DOHH2 (cell line): ENCODE results near the gene UBE2B.

Experiments used
- H3F3A ChIP-seq: fragments of 200-600 bp; sonication (generic), shearing (Covaris generic); 2 replicates; pipeline ENCODE4 v1.6.0; 2016; ENCODE audit warnings: antibody characterized with exemption, mild to moderate bottlenecking; ENCODE audit not compliant: control insufficient read depth, insufficient read depth
- H3K27ac ChIP-seq: fragments of 200-600 bp; sonication (generic); 2 replicates; pipeline ENCODE4 v1.5.1; 2014; ENCODE audit warnings: low read depth, mild to moderate bottlenecking, low read length, moderate library complexity
- H3K27me3 ChIP-seq: fragments of 200-600 bp; sonication (generic); 2 replicates; pipeline ENCODE4 v1.6.1; 2014; ENCODE audit warnings: mild to moderate bottlenecking, low read length, mixed read lengths; ENCODE audit not compliant: control insufficient read depth
- H3K36me3 ChIP-seq: fragments of 200-600 bp; sonication (generic); 2 replicates; pipeline ENCODE4 v1.6.1; 2014; ENCODE audit warnings: mild to moderate bottlenecking, low read length, moderate library complexity, mixed read lengths; ENCODE audit not compliant: control insufficient read depth
- H3K4me1 ChIP-seq: fragments of 200-600 bp; sonication (generic); 2 replicates; pipeline ENCODE4 v1.6.1; 2014; ENCODE audit warnings: mild to moderate bottlenecking, low read length, mixed read lengths; ENCODE audit not compliant: control insufficient read depth
- H3K4me2 ChIP-seq: fragments of 200-600 bp; sonication (generic); 2 replicates; pipeline ENCODE4 v1.6.0; 2014; ENCODE audit warnings: mild to moderate bottlenecking, low read length, moderate library complexity
- H3K4me3 ChIP-seq: fragments of 200-600 bp; sonication (generic); 2 replicates; pipeline ENCODE4 v1.5.1; 2014; ENCODE audit warnings: mild to moderate bottlenecking, low read length, mixed read lengths
- H3K79me2 ChIP-seq: fragments of 200-600 bp; sonication (generic); 2 replicates; pipeline ENCODE4 v1.6.1; 2014; ENCODE audit warnings: mild to moderate bottlenecking, low read length, mixed read lengths; ENCODE audit not compliant: control insufficient read depth
- H3K9me2 ChIP-seq: fragments of 200-600 bp; sonication (generic); replicated peaks from 2 replicates; pipeline ENCODE4 v1.6.1; 2014; ENCODE audit warnings: mild to moderate bottlenecking, low read length, mixed read lengths; ENCODE audit not compliant: control insufficient read depth
- H3K9me3 ChIP-seq: fragments of 200-600 bp; sonication (generic); 2 replicates; pipeline ENCODE4 v1.6.1; 2014; ENCODE audit warnings: antibody characterized with exemption, low read length, mixed read lengths; ENCODE audit not compliant: control insufficient read depth, insufficient read depth
- H4K20me1 ChIP-seq: fragments of 200-600 bp; sonication (generic); 2 replicates; pipeline ENCODE4 v1.6.0; 2014; ENCODE audit warnings: low read depth, mild to moderate bottlenecking, antibody characterized with exemption, low read length, moderate library complexity; ENCODE audit not compliant: control insufficient read depth, insufficient read depth
- EZH2phosphoT487 ChIP-seq: fragments of 200-600 bp; sonication (generic); IDR thresholded peaks from 2 replicates; pipeline ENCODE4 v1.6.1; 2017; ENCODE audit warnings: borderline replicate concordance, mild to moderate bottlenecking, antibody characterized with exemption, low read length, moderate library complexity, mixed read lengths
- TF ChIP-seq, protein P1 (sequence below): fragments of 200-600 bp; sonication (generic); IDR thresholded peaks from one replicate; pipeline ENCODE4 v1.5.1; 2014; ENCODE audit warnings: antibody characterized with exemption, mild to moderate bottlenecking, low read depth, low read length; ENCODE audit not compliant: poor library complexity, severe bottlenecking

Gene UBE2B

DNA sequence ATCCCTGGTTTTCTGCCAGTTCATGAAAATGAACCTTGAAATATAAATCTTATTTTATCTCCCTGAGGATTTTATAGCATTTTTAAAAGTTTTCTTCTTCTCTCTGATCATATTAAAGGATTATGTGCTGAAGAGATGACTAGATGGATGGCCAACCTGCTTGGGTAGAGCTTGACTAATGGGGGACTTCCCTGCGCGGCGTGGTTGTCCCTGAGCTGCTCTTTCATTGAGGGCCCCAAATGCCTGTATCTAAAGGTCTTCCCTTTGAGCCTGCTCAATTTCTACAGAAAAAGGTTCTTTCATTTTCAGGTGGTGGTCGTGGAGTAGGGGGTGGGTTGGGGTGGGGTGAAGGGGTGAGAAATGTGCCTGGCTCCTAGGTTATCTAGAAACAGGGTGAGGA, 60.8 kb downstream of the UBE2B start:
- Histone ChIP-seq H3K36me3 (no peaks in the 10 kb centered on the region), H3K27me3 (no peaks in the 10 kb centered on the region), H3K79me2 (no peaks in the 10 kb centered on the region), H3K27ac (no peak overlapping the region), H3K9me3 (no peaks in the 10 kb centered on the region), H4K20me1 (no peaks in the 10 kb centered on the region), H3F3A (no peaks in the 10 kb centered on the region), H3K9me2 (no peaks in the 10 kb centered on the region), H3K4me3 (no peak overlapping the region), H3K4me2 (no peak overlapping the region), H3K4me1 (peaks cover 9% of the 10 kb centered on the region)
- TF ChIP-seq, protein P1, sequence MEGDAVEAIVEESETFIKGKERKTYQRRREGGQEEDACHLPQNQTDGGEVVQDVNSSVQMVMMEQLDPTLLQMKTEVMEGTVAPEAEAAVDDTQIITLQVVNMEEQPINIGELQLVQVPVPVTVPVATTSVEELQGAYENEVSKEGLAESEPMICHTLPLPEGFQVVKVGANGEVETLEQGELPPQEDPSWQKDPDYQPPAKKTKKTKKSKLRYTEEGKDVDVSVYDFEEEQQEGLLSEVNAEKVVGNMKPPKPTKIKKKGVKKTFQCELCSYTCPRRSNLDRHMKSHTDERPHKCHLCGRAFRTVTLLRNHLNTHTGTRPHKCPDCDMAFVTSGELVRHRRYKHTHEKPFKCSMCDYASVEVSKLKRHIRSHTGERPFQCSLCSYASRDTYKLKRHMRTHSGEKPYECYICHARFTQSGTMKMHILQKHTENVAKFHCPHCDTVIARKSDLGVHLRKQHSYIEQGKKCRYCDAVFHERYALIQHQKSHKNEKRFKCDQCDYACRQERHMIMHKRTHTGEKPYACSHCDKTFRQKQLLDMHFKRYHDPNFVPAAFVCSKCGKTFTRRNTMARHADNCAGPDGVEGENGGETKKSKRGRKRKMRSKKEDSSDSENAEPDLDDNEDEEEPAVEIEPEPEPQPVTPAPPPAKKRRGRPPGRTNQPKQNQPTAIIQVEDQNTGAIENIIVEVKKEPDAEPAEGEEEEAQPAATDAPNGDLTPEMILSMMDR, result no peak

DNA sequence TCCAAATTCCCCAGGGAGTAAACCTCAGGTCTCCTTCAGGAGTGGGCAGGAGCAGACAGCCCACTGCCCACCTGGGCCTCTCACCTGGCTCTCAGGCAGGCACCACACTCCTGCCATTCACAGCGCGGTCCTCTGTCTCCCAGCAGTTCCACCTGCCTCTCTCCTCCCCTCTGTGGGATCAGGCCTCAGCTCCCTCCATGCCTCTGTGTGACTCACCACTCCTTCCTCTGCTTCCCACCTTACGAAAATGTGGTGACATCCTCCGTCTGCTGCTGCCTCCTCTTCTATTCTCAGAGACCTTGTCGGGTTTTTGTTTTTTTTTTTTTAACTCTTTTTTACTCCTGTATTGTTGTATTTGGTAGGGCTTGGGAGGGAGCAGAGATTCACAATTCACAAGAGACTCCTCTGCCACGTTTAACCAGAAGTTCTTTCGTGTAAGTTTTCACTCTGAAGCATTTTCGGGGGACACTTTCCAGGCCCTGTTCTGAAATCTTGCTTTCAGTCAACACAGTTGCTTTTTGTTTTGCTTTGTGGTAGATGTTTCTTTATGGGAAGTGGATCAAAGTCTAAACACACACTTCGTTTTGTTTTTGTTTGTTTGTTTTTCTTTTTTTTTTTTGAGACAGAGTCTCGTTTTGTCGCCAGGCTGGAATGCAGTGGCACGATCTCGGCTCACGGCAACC, 61.4 kb downstream of the UBE2B start:
- Histone ChIP-seq H3K4me3 (no peak overlapping the region), H3K36me3 (no peaks in the 10 kb centered on the region), H3K27ac (no peak overlapping the region), H3K9me2 (no peaks in the 10 kb centered on the region), H3K9me3 (no peaks in the 10 kb centered on the region), H3K4me1 (peaks cover 11% of the 10 kb centered on the region), H3K4me2 (no peak overlapping the region), H3F3A (no peaks in the 10 kb centered on the region), H4K20me1 (no peaks in the 10 kb centered on the region), H3K27me3 (no peaks in the 10 kb centered on the region), H3K79me2 (no peaks in the 10 kb centered on the region)
- TF ChIP-seq, protein P1, result no peak
- no peak for TF ChIP-seq EZH2phosphoT487

- H3K4me1 ChIP-seq, result peaks cover 15% of the 10 kb centered on the region
Measured at GRCh38 chr5:134435560-134435959, 64.2 kb downstream of the UBE2B start.

More at GRCh38 chr5:134435560-134435959, 64.2 kb downstream of the UBE2B start:
- no peaks in the 10 kb centered on the region for H4K20me1 ChIP-seq
- no peak overlapping the region for H3K4me3 ChIP-seq
- no peaks in the 10 kb centered on the region for H3K9me3 ChIP-seq
- no peaks in the 10 kb centered on the region for H3K79me2 ChIP-seq
- no peaks in the 10 kb centered on the region for H3K9me2 ChIP-seq
- no peaks in the 10 kb centered on the region for H3K36me3 ChIP-seq
- no peaks in the 10 kb centered on the region for H3K27me3 ChIP-seq
- H3F3A ChIP-seq, result no peaks in the 10 kb centered on the region
- H3K27ac ChIP-seq, result no peak overlapping the region
- no peak overlapping the region for H3K4me2 ChIP-seq
- no peak for TF ChIP-seq EZH2phosphoT487
- TF ChIP-seq, protein P1, result no peak
